ENCODE data around the gene ERLEC1.
A peak's percentile ranks its signal among the peaks of the same experiment; 100 is the strongest.
"Not testable (repeated sequence)": the region's sequence is repeated elsewhere in the genome, so short reads cannot be mapped to it uniquely, and the experiment has no call there.

DNA sequence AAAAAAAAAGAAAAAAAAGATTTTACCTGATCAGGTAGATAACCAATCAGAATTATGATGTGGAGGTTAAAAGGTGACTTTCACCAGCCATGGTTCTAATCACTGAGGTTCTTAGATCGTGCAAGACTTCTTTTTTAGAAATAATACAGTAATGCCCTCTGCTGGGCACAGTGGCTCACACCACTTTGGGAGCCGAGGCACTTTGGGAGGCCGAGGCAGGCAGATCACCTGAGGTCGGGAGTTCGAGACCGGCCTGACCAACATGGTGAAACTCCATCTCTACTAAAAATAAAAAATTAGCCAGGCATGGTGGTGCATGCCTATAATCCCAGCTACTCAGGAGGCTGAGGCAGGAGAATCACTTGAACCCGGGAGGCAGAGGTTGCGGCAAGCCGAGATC is 36.8 kb downstream of the ERLEC1 start:
- TF ChIP-seq, protein P1, sequence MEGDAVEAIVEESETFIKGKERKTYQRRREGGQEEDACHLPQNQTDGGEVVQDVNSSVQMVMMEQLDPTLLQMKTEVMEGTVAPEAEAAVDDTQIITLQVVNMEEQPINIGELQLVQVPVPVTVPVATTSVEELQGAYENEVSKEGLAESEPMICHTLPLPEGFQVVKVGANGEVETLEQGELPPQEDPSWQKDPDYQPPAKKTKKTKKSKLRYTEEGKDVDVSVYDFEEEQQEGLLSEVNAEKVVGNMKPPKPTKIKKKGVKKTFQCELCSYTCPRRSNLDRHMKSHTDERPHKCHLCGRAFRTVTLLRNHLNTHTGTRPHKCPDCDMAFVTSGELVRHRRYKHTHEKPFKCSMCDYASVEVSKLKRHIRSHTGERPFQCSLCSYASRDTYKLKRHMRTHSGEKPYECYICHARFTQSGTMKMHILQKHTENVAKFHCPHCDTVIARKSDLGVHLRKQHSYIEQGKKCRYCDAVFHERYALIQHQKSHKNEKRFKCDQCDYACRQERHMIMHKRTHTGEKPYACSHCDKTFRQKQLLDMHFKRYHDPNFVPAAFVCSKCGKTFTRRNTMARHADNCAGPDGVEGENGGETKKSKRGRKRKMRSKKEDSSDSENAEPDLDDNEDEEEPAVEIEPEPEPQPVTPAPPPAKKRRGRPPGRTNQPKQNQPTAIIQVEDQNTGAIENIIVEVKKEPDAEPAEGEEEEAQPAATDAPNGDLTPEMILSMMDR (IDR thresholded peaks at IDR 0.05 in 4 of 5, conservative IDR thresholded peaks at IDR 0.05 in 1 of 5) = peak in 1 of 5 experiments; percentile 7
- TF ChIP-seq POLR2A (IDR thresholded peaks at IDR 0.05) = not testable (repeated sequence)
